HG03025 (cell line): ENCODE results near the gene CMSS1.

Experiments used
- ATAC-seq: cut with Tn5 transposase; IDR thresholded peaks from one replicate; pipeline ENCODE4 v1.9.1; 2021; ENCODE audit warnings: mild to moderate bottlenecking, moderate library complexity; ENCODE audit not compliant: unreplicated experiment, low FRiP score

CMSS1 gene

DNA sequence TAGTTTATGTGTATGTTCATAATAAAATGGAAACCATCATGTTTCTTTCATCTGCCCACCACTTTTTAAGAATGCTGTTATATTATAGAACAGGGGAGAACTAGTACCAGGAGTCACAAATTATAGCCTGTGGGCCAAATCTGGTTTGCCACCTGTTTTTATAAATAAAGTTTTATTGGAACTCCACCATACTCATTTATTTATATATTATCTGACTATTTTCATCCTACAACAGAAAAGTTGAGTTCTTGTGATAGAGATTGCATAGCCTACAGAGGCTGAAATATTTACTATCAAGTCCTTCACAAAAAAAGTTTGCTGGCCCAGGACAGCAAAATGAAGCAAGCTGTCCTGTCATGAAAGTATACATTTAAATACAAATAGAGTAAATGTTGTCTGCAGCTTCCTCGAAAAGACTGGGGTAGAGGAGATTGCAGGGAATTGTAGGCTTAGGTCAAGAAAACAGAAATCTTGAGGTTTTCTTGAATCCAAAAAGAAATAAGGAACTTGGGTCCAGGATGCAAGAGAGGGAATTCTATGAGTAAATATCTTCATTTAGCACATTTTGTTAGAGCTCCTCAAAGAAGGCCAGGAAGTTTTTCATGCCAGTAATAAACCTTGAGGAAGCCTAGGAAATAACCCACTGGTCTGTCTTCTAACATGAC lies 255.5 kb downstream of the CMSS1 start:
- no peak for ATAC-seq

DNA sequence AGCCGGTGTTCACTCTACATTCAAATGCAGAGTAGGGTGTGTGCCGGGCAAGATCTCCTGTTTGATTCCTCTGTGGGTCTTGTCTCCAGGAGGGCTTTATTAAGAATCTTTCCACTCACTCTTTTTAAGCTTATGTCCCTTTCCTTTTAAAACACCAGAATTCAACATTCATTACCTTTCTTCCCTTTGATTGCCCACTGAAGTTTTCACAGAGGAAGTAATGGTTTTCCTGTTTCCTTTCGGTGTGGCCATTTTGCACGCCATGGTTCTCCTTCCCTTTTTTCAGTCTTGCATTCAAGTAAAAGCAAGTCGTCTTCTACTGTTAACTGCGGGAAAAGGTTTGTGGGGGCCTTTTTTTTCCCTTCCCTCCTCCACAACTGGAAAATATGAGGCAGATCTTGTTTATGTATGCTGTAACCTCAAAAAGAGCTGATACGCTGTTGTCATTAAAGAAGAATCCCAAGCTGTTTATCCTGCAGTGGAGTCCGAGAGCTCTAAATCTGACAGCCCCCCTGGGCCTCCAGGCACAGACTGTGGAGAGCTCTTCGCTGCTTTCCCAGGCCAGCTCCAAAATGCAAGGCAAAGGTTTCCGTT lies 256.1 kb downstream of the CMSS1 start:
- no peak for ATAC-seq

DNA sequence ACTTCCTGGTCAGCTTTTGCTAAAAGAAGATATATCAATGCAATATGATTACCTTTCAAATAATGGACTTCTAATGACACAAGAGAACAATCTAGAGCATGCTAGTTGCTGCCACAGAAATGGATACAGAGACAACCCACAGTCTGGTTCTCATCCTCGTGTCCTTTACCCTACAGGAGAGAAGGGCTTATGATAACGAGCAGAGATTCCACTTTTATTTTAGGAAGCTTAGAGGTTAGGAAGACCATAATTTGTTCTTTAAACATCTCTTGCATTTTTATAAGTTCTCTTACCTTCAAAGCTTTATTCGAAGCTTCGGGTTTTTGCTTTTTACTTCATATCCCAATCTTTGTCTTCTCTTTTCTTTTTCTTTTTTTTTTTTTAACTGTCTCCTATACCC lies 257.5 kb downstream of the CMSS1 start:
- no peak for ATAC-seq

DNA sequence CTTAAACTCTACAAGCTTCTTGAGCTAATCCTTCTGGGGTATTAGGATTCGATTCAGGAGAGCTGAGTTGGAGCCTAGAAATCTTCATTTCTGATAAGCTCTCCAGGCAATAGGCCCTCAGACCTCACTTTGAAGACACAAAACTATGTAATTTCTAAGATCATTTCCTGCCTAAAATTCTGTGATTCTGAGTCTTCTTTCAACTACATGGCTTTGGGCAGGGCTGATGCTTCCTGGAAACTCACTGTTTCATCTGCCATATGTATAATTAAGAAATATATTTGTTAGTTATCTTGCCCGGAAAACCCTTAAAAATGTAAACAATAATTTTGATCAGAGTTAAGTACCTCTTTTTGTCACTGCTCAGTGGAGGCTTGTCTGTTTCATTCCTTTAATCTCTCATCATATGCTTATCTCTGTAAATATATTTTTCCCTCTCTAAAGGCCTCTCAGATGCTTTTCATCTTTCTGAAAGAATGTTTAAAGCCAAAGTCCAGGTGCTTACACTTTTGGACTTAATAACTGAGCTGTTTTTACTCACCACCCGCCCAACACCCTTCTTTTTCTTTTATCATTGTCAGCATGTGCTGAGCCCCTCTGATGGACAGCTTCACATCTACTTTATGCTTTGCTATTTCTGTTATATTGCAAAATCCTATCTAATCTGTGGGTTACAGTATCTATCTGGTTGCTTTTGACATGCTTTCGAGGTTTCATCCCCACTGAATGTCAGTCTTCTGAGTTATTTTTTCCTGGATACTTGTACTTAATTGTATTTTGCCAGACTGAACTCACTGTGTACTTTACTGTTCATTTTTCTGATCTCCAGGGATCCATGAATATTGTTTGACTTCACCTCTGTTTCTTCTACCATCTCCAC lies 258.4 kb downstream of the CMSS1 start:
- no peak for ATAC-seq

DNA sequence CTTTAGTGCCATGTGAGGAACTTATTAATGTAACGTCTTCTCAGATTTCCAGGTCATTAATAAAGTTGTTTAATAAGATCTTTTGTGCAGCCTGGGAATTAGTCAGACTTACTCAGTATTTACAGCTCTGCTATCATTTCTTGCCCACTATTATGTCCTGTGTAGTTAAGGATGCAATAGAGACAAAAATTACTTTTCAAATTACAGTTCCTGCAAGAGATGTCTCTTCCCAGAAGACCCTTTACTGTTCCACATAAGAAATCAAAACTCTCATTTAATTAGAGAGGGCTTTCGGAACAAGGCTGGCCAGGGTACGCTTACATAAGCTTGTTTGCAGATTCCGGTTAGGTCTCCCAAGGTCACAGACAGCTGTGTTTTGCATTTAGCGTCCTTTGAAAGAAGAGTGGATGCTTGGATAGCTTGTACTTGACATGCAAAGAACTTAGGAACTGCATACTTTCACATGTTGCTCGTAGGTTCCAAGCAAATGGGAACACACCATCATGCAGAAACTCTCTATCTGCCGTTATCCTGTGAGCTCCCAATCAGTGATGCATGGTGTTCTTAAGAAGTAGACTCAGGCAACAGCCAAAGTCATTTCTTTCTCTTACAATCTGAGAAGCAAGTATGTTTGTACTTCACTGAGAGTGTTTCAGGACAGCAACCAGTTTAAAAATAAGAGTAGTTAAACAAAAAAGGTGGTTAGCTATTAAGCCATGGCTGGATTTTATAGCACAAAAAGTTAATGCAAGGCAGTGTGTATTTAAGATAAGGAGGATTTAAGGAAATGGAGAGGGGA lies 259.3 kb downstream of the CMSS1 start:
- no peak for ATAC-seq

DNA sequence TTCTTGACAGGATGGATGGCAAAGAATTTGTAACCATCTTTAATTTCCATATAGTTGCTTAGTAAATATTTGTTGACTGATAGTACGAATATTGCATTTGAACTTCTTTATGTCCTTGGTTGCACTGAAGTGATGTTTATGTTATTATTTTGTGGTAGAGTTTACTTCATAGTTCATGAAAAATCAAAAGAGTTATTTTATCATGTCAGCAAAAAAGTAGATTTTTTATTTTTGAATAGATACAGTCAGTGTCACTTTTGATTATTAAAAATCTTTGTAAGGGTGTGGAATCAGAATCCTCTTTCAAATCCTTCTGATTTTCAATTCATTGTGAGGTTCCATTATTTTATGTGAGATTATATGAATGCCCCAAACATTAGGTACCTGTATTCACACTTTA lies 261.7 kb downstream of the CMSS1 start:
- no peak for ATAC-seq

DNA sequence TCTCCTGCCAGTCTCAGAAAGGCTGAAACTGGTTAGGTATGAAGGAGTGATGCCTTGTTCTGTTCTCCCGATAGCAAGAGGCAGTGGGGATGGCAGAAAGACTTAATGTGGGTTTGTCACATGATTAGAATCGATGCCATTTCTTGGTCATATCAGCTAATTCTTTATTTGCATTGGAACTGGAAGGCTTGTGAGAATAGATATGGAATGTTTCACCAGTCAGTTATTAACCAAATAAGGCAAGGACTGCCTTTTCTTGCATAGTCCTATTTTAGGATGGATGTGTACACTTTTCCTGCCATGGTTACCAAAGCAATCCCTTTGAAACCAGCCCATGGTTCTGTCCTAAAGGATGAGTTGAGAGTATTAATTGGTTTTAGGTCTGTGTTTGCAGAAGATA lies 262.9 kb downstream of the CMSS1 start:
- no peak for ATAC-seq

DNA sequence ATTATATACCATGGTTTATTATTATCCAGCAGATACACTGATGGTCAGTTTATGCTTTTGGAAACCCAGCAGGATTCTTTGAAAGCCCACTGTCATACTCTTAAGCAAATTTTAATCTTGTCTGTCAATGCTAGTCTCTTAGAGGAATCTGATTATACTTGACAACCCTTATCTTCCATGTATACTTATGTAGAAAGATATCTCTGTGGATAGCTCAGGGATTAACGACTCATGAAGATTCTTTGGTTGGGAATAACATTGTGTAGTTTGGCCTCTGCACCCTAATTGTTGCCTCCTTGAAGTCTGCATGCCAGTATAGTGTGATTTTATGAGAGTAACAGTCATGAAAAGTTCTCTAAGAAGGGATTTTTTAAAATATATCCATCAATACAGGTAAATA lies 263.6 kb downstream of the CMSS1 start:
- ATAC-seq, result no peak

DNA sequence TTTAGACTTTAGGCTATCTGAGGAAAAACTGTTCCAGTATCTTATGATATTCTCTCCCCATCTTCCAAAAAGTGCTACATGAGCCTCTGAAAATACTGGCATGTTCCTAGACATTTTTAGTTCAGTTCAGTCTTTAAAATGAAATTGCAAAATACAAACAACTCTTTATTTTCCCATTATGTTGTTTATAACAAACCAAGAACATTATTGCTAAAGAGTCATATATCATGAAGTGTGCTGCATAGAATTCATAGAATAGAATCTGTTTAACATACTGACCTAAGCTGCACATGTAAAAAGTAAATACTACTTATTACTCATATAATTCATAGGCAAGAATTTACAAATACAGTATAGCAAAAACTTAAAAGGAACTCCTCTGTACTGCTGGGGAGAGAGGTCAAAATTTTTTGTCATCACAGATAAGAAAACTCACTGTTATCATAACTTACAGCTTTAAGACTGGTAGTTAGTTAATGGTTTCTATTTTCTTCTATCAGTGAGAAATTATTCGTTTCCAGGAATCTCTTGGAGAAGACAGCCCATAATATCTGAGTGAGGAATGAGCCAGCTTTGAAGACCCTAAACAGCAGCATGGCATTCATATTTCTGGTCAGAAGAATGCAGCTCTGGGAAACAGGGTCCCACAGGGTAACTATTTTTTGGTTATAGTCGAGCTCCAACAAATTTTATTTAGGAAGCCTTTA lies 264.5 kb downstream of the CMSS1 start:
- ATAC-seq, result no peak

DNA sequence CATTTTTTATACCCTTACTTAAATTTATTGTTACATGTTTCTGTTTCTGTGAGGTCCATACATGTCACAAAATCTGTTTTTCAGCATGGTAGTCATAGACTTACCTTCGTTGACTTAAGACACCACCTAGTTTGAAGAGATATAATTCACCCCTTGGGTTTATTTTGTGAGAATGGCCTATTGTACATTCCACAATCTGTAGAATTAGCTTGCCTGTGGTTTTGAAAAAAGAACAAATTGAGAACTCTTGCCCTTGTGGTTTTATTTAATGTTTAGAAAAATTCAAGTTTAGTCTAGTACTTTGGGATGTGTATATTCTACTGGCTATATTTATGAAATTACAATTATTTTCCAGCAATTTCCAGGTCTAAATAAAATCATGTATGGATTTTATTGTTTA lies 265.1 kb downstream of the CMSS1 start:
- no peak for ATAC-seq

DNA sequence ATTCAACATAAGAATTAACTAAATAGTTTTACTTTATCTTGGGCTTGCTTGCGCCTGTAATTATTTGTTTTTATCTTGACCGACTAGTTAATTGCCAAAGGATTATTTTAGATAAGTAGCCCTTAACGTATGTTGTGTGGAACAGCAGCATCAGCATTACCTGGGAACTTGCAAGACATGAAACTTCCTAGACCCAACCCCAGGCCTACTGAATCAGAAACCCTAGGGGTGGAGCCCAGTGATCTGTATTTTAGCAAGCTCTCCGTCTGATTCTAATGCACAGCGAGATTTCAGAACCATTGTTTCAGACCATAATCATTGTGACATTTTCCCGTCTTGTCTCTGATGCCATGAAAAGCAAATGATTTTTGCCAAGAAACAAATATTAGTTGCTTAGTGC lies 265.5 kb downstream of the CMSS1 start:
- ATAC-seq, result no peak

DNA sequence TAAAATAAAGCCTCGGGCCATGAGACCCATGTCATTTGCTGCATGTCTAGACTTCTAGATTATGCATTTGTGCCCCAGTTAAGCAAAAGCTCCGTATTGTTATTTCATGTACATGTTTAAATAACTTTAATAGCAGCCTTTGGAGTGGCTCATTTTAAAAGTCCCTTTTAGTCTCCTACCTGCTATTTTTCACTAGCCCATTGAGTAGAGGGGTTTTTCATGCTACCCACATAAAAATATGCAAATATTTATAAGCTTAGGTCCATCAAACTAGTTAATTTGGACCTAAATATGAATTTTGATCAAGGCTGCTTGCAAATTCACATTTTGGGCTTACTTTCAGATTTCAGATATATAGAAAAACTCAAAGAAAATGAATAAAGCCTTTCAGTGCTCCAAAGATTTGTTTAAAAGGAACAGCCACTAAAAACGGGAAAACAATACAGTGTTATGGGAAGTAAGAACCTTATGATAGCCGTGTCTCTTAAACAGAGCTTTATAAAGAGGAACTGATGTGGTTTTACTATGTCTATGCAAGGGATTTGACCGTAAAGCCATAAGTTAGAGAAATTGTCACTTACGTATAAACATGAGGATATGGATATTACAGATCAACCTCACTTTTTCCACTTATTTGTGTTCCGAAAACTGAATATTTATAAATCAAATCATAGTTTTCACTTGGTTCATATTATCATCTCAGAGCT lies 266.6 kb downstream of the CMSS1 start:
- ATAC-seq, result no peak

DNA sequence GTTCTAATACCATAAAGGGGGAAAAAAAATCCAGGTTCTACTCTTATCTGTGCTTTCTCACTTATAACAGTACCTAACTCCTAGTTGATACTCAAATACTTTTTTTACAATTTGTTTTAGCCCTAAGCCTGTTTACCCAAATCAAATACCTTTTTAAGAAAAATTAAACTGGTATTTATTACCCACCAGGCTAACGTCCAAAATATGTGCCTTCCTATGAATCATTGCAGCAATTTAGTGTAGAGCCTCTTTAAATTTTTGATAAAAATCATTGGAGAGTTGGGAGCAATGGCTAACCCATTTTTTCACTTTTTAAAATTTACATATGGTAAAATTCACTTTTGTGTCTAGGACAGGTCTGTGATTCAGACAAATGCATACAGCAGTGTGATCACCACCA lies 268.7 kb downstream of the CMSS1 start:
- ATAC-seq, result no peak

DNA sequence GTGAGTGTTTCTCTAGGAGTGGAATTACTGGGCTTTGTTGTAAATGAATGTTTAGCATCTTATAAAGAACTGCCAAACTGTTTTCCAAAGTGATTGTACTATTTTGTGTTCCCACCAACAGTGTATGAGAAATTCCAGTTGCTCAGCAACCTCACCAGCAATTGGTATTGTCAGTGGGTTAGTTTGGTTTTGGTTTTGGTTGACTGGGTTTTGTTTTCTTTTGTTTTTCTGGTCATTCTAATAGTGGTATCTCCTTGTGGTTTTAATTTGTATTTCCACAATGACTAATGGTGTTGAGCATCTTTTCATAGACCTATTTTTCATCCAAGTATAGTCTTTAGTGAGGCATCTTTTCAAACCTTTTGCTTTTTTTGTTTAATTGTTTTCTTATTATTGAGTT lies 269.5 kb downstream of the CMSS1 start:
- peak; percentile 86 for ATAC-seq

DNA sequence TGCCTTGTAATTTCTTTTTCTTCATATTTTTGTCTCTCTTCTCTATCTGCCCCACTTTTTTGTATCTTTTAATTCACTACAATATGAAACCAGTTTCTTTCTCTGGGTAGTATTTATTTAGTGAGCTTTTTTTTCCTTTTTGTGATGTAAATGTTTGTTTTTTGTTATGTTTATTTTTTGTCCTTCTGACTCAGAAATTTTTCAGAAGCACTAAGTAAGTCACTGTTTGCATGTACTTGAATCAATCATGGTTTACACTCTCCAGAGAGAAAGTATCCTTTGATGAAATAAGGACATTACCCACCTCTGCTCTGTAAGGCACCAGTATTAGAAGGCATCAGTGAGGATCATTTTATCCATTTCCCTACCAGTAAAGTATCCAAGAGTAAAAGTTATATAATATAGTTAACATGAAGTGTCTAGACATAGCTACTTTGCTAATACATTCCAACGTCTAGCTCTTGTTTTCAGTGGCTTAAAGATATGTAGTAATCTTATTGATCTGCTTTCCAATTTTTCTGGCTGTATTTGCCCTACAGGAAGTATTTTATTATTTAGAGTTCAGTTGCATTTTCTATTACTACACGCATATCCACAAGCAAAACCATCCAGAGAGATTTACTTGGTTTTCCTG lies 271.2 kb downstream of the CMSS1 start:
- ATAC-seq, result no peak

DNA sequence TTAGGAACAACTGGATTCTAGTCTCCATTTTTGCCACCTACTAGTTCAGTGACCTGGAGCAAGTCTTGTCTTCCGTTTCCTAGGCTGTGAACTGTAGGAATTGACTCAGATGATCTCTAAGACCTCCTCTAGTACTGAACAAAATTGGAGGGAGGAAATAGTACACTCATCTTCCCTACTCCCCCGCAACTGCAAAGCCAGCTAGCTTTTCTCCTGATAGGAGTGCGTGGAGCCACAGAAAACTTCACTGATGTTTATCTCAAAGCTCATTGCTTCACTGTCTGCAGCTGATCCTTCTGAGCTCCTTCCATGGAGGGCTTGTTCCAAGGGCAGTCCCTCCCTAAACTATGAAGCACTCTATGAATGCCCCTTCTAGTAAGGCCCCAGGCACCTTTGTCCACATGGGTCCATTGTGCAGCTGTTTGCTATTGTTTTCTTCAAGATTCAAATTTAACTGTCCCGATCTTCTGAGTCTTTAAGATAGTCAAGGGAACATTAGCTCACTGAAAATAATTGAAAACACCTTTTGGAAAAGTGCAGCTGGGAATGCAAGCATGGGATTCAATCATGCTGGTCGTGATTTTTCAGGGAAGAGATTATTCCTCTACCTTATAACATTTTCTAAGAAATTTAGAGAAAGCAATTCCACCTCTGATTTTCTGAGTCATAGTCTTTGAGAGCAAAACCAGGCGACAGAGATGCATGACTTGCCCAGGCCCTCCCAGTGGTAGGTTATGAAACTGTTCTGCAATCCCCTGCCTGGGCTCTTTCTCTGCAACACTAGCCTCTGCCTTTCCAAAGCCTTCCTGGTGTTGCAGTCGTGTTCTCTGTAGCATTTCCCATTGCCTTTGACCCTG lies 272.4 kb downstream of the CMSS1 start:
- ATAC-seq, result peak; percentile 67

DNA sequence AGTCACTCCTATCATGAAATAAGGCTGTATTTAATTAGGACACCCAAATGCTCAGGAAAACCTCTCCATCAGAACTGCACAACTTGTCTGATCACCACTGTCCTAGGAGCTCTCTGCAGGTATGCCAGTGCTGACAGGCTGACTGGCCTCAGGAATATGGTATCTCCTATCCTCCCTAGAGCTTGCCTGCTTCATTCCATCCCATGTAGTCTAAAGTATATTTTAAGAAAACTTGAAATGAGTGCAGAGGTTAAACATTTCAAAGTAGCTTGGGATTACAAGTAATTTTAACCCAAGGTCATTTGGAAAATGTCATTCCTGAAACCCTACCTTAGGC lies 273.0 kb downstream of the CMSS1 start:
- peak; percentile 4 for ATAC-seq

DNA sequence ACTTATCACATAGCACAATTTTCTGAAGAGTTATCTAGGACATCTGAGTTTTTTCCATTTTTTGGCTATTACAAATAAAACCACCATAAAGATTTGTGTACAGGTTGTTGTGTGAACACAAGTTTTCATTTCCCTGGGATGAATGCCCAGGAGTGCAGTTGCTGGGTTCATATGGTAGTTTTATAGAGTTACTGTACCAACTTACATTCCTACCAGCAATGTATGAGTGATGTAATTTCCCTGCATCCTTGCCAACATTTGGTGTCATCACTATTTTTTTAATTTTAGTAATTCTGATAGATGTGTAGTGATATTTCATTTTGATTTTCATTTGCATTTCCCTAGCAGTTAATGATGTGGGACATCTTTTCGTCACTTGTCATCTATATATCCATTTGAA lies 276.2 kb downstream of the CMSS1 start:
- no peak for ATAC-seq
